H9 (cell line): ENCODE data around the gene CTNNA1. TPM values are rescaled to one million over a fixed set of nuclear protein-coding genes. Genes with fewer than 3 reads are reported as not detected.

ENCODE experiments used
- DNase-seq: peaks from one replicate; pipeline ENCODE4 v3.0.0-alpha.2; 2017
- H2AFZ ChIP-seq: one replicate; pipeline ENCODE4 v1.6.1; 2013; ENCODE audit warnings: mild to moderate bottlenecking, low read length, control low read depth, moderate library complexity
- H2AK5ac ChIP-seq: 2 replicates; pipeline ENCODE4 v1.6.1; 2013; ENCODE audit warnings: low read length, control low read depth, mixed read lengths; ENCODE audit not compliant: insufficient read length
- H2BK120ac ChIP-seq: one replicate; pipeline ENCODE4 v1.6.1; 2013; ENCODE audit warnings: low read depth, mild to moderate bottlenecking, low read length, control low read depth, inconsistent platforms; ENCODE audit not compliant: poor library complexity, severe bottlenecking
- H2BK12ac ChIP-seq: 2 replicates; pipeline ENCODE4 v1.6.1; 2013; ENCODE audit warnings: low read length, control low read depth, mixed read lengths, low read depth; ENCODE audit not compliant: insufficient read length
- H2BK15ac ChIP-seq: 2 replicates; pipeline ENCODE4 v1.6.1; 2013; ENCODE audit warnings: low read depth, low read length, control low read depth
- H2BK20ac ChIP-seq: one replicate; pipeline ENCODE4 v1.6.1; 2013; ENCODE audit warnings: low read depth, mild to moderate bottlenecking, low read length, control low read depth, inconsistent platforms; ENCODE audit not compliant: poor library complexity, severe bottlenecking
- H2BK5ac ChIP-seq: 2 replicates; pipeline ENCODE4 v1.6.1; 2013; ENCODE audit warnings: low read length, control low read depth, mixed read lengths; ENCODE audit not compliant: insufficient read length
- H3K14ac ChIP-seq: 2 replicates; pipeline ENCODE4 v1.6.1; 2013; ENCODE audit warnings: low read length, control low read depth; ENCODE audit not compliant: insufficient read depth
- H3K18ac ChIP-seq: 2 replicates; pipeline ENCODE4 v1.6.1; 2013; ENCODE audit warnings: low read depth, mild to moderate bottlenecking, mixed read lengths, low read length, control low read depth; ENCODE audit not compliant: insufficient read length
- H3K23ac ChIP-seq: 2 replicates; pipeline ENCODE4 v1.6.1; 2013; ENCODE audit warnings: low read length, control low read depth, mixed read lengths, low read depth; ENCODE audit not compliant: insufficient read length
- H3K23me2 ChIP-seq: 2 replicates; pipeline ENCODE4 v1.6.1; 2013; ENCODE audit warnings: low read depth, mild to moderate bottlenecking, mixed read lengths, low read length, control low read depth; ENCODE audit not compliant: insufficient read length, poor library complexity, severe bottlenecking
- H3K27ac ChIP-seq: 2 replicates; pipeline ENCODE4 v1.5.1; 2013; ENCODE audit warnings: low read length, control low read depth, mixed read lengths, low read depth; ENCODE audit not compliant: insufficient read length
- H3K27me3 ChIP-seq: 2 replicates; pipeline ENCODE4 v1.6.1; 2013; ENCODE audit warnings: low read length, control low read depth, inconsistent platforms; ENCODE audit not compliant: insufficient read depth
- H3K4ac ChIP-seq: 2 replicates; pipeline ENCODE4 v1.6.1; 2013; ENCODE audit warnings: low read depth, mild to moderate bottlenecking, control low read depth, inconsistent platforms, low read length, moderate library complexity
- H3K4me1 ChIP-seq: 2 replicates; pipeline ENCODE4 v1.6.1; 2013; ENCODE audit warnings: low read length, control low read depth, inconsistent platforms; ENCODE audit not compliant: insufficient read depth
- H3K4me2 ChIP-seq: 2 replicates; pipeline ENCODE4 v1.6.1; 2013; ENCODE audit warnings: low read length, control low read depth, mixed read lengths; ENCODE audit not compliant: insufficient read length, insufficient read depth
- H3K56ac ChIP-seq: 2 replicates; pipeline ENCODE4 v1.6.1; 2013; ENCODE audit warnings: low read depth, mild to moderate bottlenecking, mixed read lengths, low read length, control low read depth; ENCODE audit not compliant: insufficient read length
- H3K79me1 ChIP-seq: 2 replicates; pipeline ENCODE4 v1.6.1; 2013; ENCODE audit warnings: low read depth, mild to moderate bottlenecking, moderate library complexity, low read length, control low read depth, inconsistent platforms; ENCODE audit not compliant: insufficient read depth, poor library complexity, severe bottlenecking
- H3K79me2 ChIP-seq: 2 replicates; pipeline ENCODE4 v1.6.1; 2013; ENCODE audit warnings: low read length, control low read depth, inconsistent platforms; ENCODE audit not compliant: insufficient read depth
- H3K9ac ChIP-seq: 2 replicates; pipeline ENCODE4 v1.6.1; 2013; ENCODE audit warnings: low read length, control low read depth, mixed read lengths; ENCODE audit not compliant: insufficient read length; ENCODE audit errors: extremely low read depth
- H3K9me3 ChIP-seq: one replicate; pipeline ENCODE4 v1.6.1; 2013; ENCODE audit warnings: low read depth, low read length, inconsistent platforms; ENCODE audit not compliant: control insufficient read depth
- H3T11ph ChIP-seq: one replicate; pipeline ENCODE4 v1.6.1; 2013; ENCODE audit warnings: mild to moderate bottlenecking, low read length, control low read depth, inconsistent platforms
- H4K20me1 ChIP-seq: one replicate; pipeline ENCODE4 v1.6.1; 2013; ENCODE audit not compliant: control insufficient read depth, insufficient read length, insufficient read depth
- H4K5ac ChIP-seq: 2 replicates; pipeline ENCODE4 v1.6.1; 2013; ENCODE audit warnings: low read depth, mild to moderate bottlenecking, mixed read lengths, low read length, control low read depth; ENCODE audit not compliant: insufficient read length
- H4K8ac ChIP-seq: replicated peaks from 2 replicates; pipeline ENCODE4 v1.6.1; 2013; ENCODE audit warnings: low read length, control low read depth, mixed read lengths, low read depth; ENCODE audit not compliant: insufficient read length
- H4K91ac ChIP-seq: 2 replicates; pipeline ENCODE4 v1.6.1; 2013; ENCODE audit warnings: low read depth, mild to moderate bottlenecking, moderate library complexity, mixed read lengths, low read length, control low read depth; ENCODE audit not compliant: insufficient read length
- H3K27ac Mint-ChIP-seq, 3 experiments: 2 replicates in 2 of 3; 3 replicates in 1 of 3; pipeline ENCODE4 v1.8.0; 2020 to 2021; ENCODE audit warnings: mixed read lengths in 3 of 3, mild to moderate bottlenecking in 1 of 3, moderate library complexity in 1 of 3
- H3K27me3 Mint-ChIP-seq: 2 replicates; pipeline ENCODE4 v1.8.0; 2021; ENCODE audit warnings: low read depth, mild to moderate bottlenecking, moderate library complexity, mixed read lengths
- H3K36me3 Mint-ChIP-seq, 3 experiments: 2 replicates in 2 of 3; 3 replicates in 1 of 3; pipeline ENCODE4 v1.8.0; 2020 to 2021; ENCODE audit warnings: low read depth in 3 of 3, mixed read lengths in 3 of 3; ENCODE audit not compliant: insufficient read depth in 1 of 3
- H3K4me1 Mint-ChIP-seq, 2 experiments: 2 replicates each; pipeline ENCODE4 v1.8.0; 2020; ENCODE audit warnings: mixed read lengths in 2 of 2
- H3K4me3 Mint-ChIP-seq, 2 experiments: 2 replicates in 1 of 2; 3 replicates in 1 of 2; pipeline ENCODE4 v1.8.0; 2020 to 2021; ENCODE audit warnings: mild to moderate bottlenecking in 2 of 2, mixed read lengths in 2 of 2, moderate library complexity in 1 of 2
- H3K9me3 Mint-ChIP-seq, 2 experiments: 2 replicates in 1 of 2; 3 replicates in 1 of 2; pipeline ENCODE4 v1.8.0; 2020; ENCODE audit warnings: mild to moderate bottlenecking in 2 of 2, mixed read lengths in 2 of 2, moderate library complexity in 1 of 2
- CTCF ChIP-seq: fragments of 200-600 bp; sonication (generic); conservative IDR thresholded peaks from 3 replicates; pipeline ENCODE4 v1.8.0; 2021; ENCODE audit warnings: antibody characterized with exemption, mild to moderate bottlenecking
- total RNA-seq: library from RNA; stranded (reverse); gene quantifications from 2 replicates; pipeline ENCODE4 v1.2.1, GENCODE V29; 2021

CTNNA1 gene
- total RNA-seq, 1 experiment from 2014 or later = 354 TPM

GRCh38 chr5:138883211-138883610, 130.0 kb downstream of the CTNNA1 start:
- no peak overlapping the region for H4K91ac ChIP-seq
- H3K4me3 Mint-ChIP-seq = no peak overlapping the region
- H3K9ac ChIP-seq = no peak overlapping the region
- H2BK120ac ChIP-seq = no peak overlapping the region
- H2AK5ac ChIP-seq = no peak overlapping the region
- H3K27ac Mint-ChIP-seq = peak overlapping the region; percentile 74 to 92 (median 78)
- H2AFZ ChIP-seq = no peak overlapping the region
- peaks cover 3% of the 10 kb centered on the region; the same call in 1 of the 2 replicates for H3K79me2 ChIP-seq
- no peak overlapping the region for H3T11ph ChIP-seq
- H3K56ac ChIP-seq = no peak overlapping the region
- H4K5ac ChIP-seq = no peak overlapping the region
- no peak overlapping the region for H3K4me2 ChIP-seq
- H2BK5ac ChIP-seq = no peak overlapping the region
- no peak for DNase-seq
- no peak overlapping the region for H4K8ac ChIP-seq
- peaks cover 29 to 36% (median 33%) of the 10 kb centered on the region in 3 experiments for H3K36me3 Mint-ChIP-seq
- peaks cover 6% of the 10 kb centered on the region; the same call in 1 of the 2 replicates for H3K4me1 ChIP-seq
- no peak overlapping the region for H3K4ac ChIP-seq
- no peak overlapping the region for H3K23ac ChIP-seq
- H3K27me3 ChIP-seq = no peaks in the 10 kb centered on the region
- no peaks in the 10 kb centered on the region for H3K27me3 Mint-ChIP-seq
- H2BK12ac ChIP-seq = no peak overlapping the region
- H3K79me1 ChIP-seq = peaks cover 3% of the 10 kb centered on the region
- no peaks in the 10 kb centered on the region for H4K20me1 ChIP-seq
- H3K23me2 ChIP-seq = no peaks in the 10 kb centered on the region
- no peak overlapping the region for H3K14ac ChIP-seq
- no peak overlapping the region for H3K18ac ChIP-seq
- H2BK20ac ChIP-seq = no peak overlapping the region
- no peak for TF ChIP-seq CTCF
- H3K27ac ChIP-seq = peak overlapping the region; percentile 65
- H3K9me3 ChIP-seq = no peaks in the 10 kb centered on the region
- H2BK15ac ChIP-seq = no peak overlapping the region
- H3K4me1 Mint-ChIP-seq = peaks cover 60 to 62% of the 10 kb centered on the region in 2 experiments
- H3K9me3 Mint-ChIP-seq = no peaks in the 10 kb centered on the region; a peak in 1 of 5 replicates
